Heart left ventricle (tissue), 16 donors: ENCODE results near the gene WRAP53. TPM values are rescaled to one million over a fixed set of nuclear protein-coding genes. Genes with fewer than 3 reads are reported as not detected.

ENCODE experiments used
- ATAC-seq, 4 donors: fragments of 200-7000 bp; cut with Tn5 transposase; one replicate each; pipeline ENCODE4 v1.9.1; 2020 to 2022; ENCODE audit warnings: moderate library complexity in 4 of 4, mild to moderate bottlenecking in 3 of 4, moderate number of reproducible peaks in 1 of 4
- DNase-seq, 5 donors: peaks; one replicate each; pipeline ENCODE4 v3.0.0-alpha.2; 2020
- H3K27ac ChIP-seq, 12 donors: fragments of 200-600 bp; sonication (generic) in 4 of 12; one replicate each; pipeline versions ENCODE4 v1.5.0 to v1.8.0; 2016 to 2022; ENCODE audit warnings: mild to moderate bottlenecking in 2 of 12
- H3K27me3 ChIP-seq, 9 donors: fragments of 200-600 bp; sonication (generic) in 2 of 9; one replicate each; pipeline versions ENCODE4 v1.5.1 to v1.8.0; 2016 to 2022; ENCODE audit warnings: mild to moderate bottlenecking in 3 of 9
- H3K36me3 ChIP-seq, 9 donors: fragments of 200-600 bp; sonication (generic) in 2 of 9; one replicate each; pipeline versions ENCODE4 v1.5.0 to v1.8.0; 2018 to 2022; ENCODE audit warnings: mild to moderate bottlenecking in 2 of 9
- H3K4me1 ChIP-seq, 12 donors: fragments of 200-600 bp; sonication (generic) in 4 of 12; one replicate each; pipeline versions ENCODE4 v1.5.0 to v1.8.0; 2016 to 2022; ENCODE audit warnings: mild to moderate bottlenecking in 3 of 12
- H3K4me3 ChIP-seq, 12 donors: fragments of 200-600 bp; sonication (generic) in 4 of 12; one replicate each; pipeline versions ENCODE4 v1.5.0 to v1.8.0; 2017 to 2022; ENCODE audit warnings: mild to moderate bottlenecking in 9 of 12, moderate library complexity in 4 of 12
- H3K9me3 ChIP-seq, 12 donors: fragments of 200-600 bp; sonication (generic) in 4 of 12; one replicate each; pipeline versions ENCODE4 v1.5.0 to v1.8.0; 2016 to 2022; ENCODE audit warnings: mild to moderate bottlenecking in 1 of 12
- POLR2A ChIP-seq, 2 donors: fragments of 450-650 bp; IDR thresholded peaks; one replicate each; pipeline ENCODE4 v1.6.1; 2017; ENCODE audit warnings: antibody characterized with exemption in 2 of 2, mild to moderate bottlenecking in 2 of 2, moderate library complexity in 2 of 2
- WGBS, 4 donors: extraction: QIAGEN DNeasy Blood & Tissue Kit in 2 of 4; methylation state at CpG; one replicate each; pipeline versions ENCODE4 v1.1.5 to v1.1.7; 2013 to 2018; 5-methylcytosine and 5-hydroxymethylcytosine counted together
- intact Hi-C, 10 donors: fragments of 100-400 bp; cut with DNase I; formaldehyde crosslinking; loops; one replicate each; pipeline versions ENCODE4 v1.11.1 to v1.14.2; 2022
- polyA plus RNA-seq, 2 donors: library from polyadenylated mRNA; stranded (reverse); fragments of 200-250 nt; gene quantifications; one replicate each; pipeline ENCODE4 v1.2.3, GENCODE V29; 2013
- total RNA-seq, 9 donors: library from RNA; depleted of rRNA in 2 of 9; stranded (reverse); fragments of >200 nt in 2 of 9; fragmentation: NEBNext Ultra II Directional in 3 of 9; extraction: Animal tissue kit (Norgen Biotek cat#: 25700) in 3 of 9; gene quantifications; one replicate each; pipeline versions ENCODE4 v1.1.0 to v1.2.4, GENCODE V29; 2016 to 2023
- TF ChIP-seq, protein P1 (sequence below), 12 donors: fragments of 200-600 bp; sonication (generic) in 4 of 12; IDR thresholded peaks; one replicate each; pipeline versions ENCODE4 v1.5.0 to v1.8.0; 2018 to 2022; ENCODE audit warnings: antibody characterized with exemption in 12 of 12, mild to moderate bottlenecking in 5 of 12
- donor health status: ischemic (EF 13 %, LVEDD 7.1; RV severe dilation, severe dysfunction).
- donor health status: healthy with polysubstance abuse.
- donor health status: DM: no; HTN: yes; CAD: no.
- donor health status: DM: no; HTN: no; CAD: no.
- donor health status: ischemic (EF 25% LVEDD 6.9; RV normal size, moderate dysfunction).
- donor health status: ischemic (EF 25% LVEDD 5.7; RV mildly dilated, moderate dysfunction).
- donor health status: healthy.
- donor health status: DM: yes; HTN: yes; CAD: no.
- donor health status: ischemic (EF 35%, LVEDD 5.7; RV mildly dilated, moderate dysfunction).
- donor health status: nonischemic (EF 11% LVEDD 7.7; RV severe dilation, severe dysfunction).
- donor health status: DM: yes; HTN: yes; CAD: no.
- donor health status: PGD.
- donor health status: ischemic (EF 29% LVEDD 5.4; RV normal size, mild dysfunction).
- donor health status: nonischemic (EF 23%, LVEDD 6.1; RV moderate dilation, normal function).

Gene WRAP53
- total and polyA plus RNA-seq, 11 donors: 3.7 to 12.0 (median 5.0) TPM

DNA sequence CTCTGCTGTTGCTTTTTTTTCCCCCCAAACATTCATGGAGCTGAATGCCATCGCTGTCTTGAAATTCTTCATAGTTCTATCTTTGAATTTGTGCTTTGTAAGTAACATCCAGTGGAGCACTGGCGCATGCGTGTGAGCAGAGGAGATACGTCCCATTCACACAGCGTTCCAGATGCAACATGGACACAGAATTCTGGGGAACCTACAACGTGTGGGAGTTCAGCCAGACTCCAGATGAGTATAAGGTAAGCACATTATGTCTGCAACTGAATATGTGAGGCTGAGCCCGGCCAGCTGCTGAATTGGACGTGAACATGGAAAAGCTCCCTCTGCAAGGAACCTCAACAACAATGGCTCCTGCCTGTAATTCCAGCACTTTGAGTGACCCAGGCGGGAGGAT is 41.8 kb upstream of the WRAP53 start:
- H3K4me3 ChIP-seq: no peak overlapping the region
- peaks cover 0 to 26% (median 9%) of the 10 kb centered on the region in 9 donors for H3K27me3 ChIP-seq
- H3K4me1 ChIP-seq: peaks cover 0 to 24% (median 13%) of the 10 kb centered on the region in 12 donors
- ATAC-seq: no peak
- DNase-seq: no peak
- no peak for TF ChIP-seq POLR2A (IDR thresholded peaks at IDR 0.05)
- TF ChIP-seq, protein P1, sequence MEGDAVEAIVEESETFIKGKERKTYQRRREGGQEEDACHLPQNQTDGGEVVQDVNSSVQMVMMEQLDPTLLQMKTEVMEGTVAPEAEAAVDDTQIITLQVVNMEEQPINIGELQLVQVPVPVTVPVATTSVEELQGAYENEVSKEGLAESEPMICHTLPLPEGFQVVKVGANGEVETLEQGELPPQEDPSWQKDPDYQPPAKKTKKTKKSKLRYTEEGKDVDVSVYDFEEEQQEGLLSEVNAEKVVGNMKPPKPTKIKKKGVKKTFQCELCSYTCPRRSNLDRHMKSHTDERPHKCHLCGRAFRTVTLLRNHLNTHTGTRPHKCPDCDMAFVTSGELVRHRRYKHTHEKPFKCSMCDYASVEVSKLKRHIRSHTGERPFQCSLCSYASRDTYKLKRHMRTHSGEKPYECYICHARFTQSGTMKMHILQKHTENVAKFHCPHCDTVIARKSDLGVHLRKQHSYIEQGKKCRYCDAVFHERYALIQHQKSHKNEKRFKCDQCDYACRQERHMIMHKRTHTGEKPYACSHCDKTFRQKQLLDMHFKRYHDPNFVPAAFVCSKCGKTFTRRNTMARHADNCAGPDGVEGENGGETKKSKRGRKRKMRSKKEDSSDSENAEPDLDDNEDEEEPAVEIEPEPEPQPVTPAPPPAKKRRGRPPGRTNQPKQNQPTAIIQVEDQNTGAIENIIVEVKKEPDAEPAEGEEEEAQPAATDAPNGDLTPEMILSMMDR (IDR thresholded peaks at IDR 0.05): no peak
- no peaks in the 10 kb centered on the region for H3K9me3 ChIP-seq
- no peaks in the 10 kb centered on the region for H3K36me3 ChIP-seq
- intact Hi-C loops: no loop called here
- H3K27ac ChIP-seq: no peak overlapping the region
- 69 to 80% (median 78%) methylated on average over 8 to 9 of the region's 9 CpGs for WGBS, 4 donors

DNA sequence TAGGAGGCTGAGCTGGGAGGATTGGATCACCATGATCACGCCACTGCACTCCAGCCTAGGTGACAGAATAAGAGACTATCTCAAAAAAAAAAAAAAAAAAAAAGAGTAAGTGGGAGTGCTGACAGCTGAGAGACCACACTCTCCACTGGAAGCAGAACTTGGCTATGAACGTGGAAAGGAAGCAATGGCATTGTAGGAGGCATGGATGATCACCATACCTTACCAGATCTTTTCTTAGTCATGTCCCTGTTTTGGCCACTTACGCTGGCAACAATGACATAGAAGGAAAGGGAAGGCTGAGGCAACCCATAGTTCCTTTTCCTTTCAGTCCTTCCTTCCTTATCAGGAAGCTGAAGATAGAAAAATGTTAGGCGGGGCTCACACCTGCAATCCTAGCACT is 41.3 kb upstream of the WRAP53 start:
- no peaks in the 10 kb centered on the region for H3K36me3 ChIP-seq
- DNase-seq (no peak), ATAC-seq (no peak)
- H3K4me3 ChIP-seq: no peak overlapping the region
- no peaks in the 10 kb centered on the region for H3K9me3 ChIP-seq
- no peak for TF ChIP-seq POLR2A (IDR thresholded peaks at IDR 0.05)
- TF ChIP-seq, protein P1 (IDR thresholded peaks at IDR 0.05): no peak
- H3K27me3 ChIP-seq: peaks cover 0 to 31% (median 14%) of the 10 kb centered on the region in 9 donors
- intact Hi-C loops: no loop called here
- WGBS, 4 donors: 59 to 69% (median 62%) methylated on average over 4 of the region's 4 CpGs
- peaks cover 0 to 26% (median 15%) of the 10 kb centered on the region in 12 donors for H3K4me1 ChIP-seq
- no peak overlapping the region for H3K27ac ChIP-seq

DNA sequence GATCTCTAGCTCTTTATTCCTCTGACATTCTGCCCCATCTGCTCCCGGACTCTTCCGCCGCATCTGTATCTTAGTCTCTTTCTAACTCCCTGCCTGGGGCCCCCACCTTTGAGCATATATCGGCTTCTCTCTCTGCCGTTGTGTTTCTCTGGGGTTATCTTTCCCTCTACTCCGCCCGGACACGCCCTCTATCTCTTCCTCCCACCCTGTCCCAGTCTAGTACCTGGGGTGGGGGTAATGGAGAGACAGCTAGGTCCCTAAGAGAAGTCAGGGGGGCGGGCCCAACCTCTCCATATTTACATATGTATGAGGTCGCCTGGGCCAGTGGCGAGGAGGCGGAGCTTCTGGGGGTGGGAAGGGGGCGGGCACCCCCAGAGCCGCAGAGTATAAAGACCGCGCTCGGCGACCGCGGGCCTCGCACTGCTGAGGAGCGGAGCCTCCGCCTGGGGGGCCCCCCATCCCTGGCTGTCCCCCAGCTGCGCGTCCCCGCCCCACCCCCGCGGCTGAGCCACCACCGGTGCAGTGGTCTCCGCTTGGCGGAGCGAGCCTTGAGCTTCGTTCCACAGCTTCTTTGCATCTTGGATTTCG is 37.7 kb upstream of the WRAP53 start, which contains the start of gene ATP1B2:
Gene ATP1B2, plus strand, starts transcription at position 418 of the 588 bp plus-strand sequence. CDS start 593 bp downstream, outside the sequence.
- no peak for TF ChIP-seq POLR2A (IDR thresholded peaks at IDR 0.05)
- TF ChIP-seq, protein P1 (IDR thresholded peaks at IDR 0.05): no peak
- H3K9me3 ChIP-seq: no peaks in the 10 kb centered on the region
- peaks cover 0 to 20% (median 15%) of the 10 kb centered on the region in 12 donors for H3K4me1 ChIP-seq
- H3K27me3 ChIP-seq: peaks cover 0 to 38% (median 14%) of the 10 kb centered on the region in 9 donors
- peak within 1 kb of the TSS; percentile 31 to 69 (median 56) for H3K4me3 ChIP-seq
- DNase-seq (peak; percentile 71 to 86 (median 77)), ATAC-seq (peak; percentile 67 to 86 (median 78))
- intact Hi-C loops: loop anchor here in 1 of 10 donors (5.0 kb wide), 1 partner anchor 37 kb away; the partner anchor contains the start of genes TP53 and WRAP53
- no peaks in the 10 kb centered on the region for H3K36me3 ChIP-seq
- H3K27ac ChIP-seq: peak within 1 kb of the TSS in 10 of 12 donors; percentile 51 to 81 (median 62)
- 1 to 3% (median 1%) methylated on average over 16 to 34 of the region's 34 CpGs for WGBS, 4 donors

DNA sequence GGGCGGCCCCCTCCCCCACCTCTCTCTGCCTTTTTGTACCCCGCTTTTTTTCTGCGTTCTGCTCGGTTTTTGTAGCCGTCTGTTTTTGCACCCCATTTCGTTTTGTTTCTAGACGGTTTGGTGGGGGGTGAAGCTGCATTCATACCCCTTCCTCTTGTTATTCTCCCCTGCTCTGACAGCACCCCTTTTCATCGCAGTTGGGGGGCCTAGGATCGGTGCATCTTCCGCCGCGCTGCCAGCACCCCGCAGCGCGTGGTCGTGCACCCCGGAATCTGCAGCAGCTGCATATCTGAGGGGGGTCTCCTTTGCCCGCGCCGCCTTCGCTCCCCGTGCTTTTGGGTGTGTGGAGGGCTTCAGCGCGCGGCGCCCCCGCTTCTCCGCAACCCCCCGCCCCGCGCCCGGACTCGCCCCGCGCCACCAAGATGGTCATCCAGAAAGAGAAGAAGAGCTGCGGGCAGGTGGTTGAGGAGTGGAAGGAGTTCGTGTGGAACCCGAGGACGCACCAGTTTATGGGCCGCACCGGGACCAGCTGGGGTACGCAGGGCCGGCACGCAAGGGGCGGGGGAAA is 37.1 kb upstream of the WRAP53 start:
- 0 to 1% (median 1%) methylated on average over 24 to 45 of the region's 45 CpGs for WGBS, 4 donors
- peak overlapping the region in 10 of 12 donors; percentile 51 to 81 (median 62) for H3K27ac ChIP-seq
- H3K36me3 ChIP-seq: no peaks in the 10 kb centered on the region
- H3K9me3 ChIP-seq: no peaks in the 10 kb centered on the region
- H3K4me1 ChIP-seq: peaks cover 0 to 20% (median 15%) of the 10 kb centered on the region in 12 donors
- no peak for DNase-seq
- intact Hi-C loops: loop anchor here in 1 of 10 donors (5.0 kb wide), 1 partner anchor 36 kb away; the partner anchor contains the start of genes TP53 and WRAP53
- ATAC-seq: no peak
- H3K27me3 ChIP-seq: peaks cover 0 to 38% (median 14%) of the 10 kb centered on the region in 9 donors
- no peak for TF ChIP-seq POLR2A (IDR thresholded peaks at IDR 0.05)
- TF ChIP-seq, protein P1 (IDR thresholded peaks at IDR 0.05): no peak
- H3K4me3 ChIP-seq: peak overlapping the region; percentile 31 to 69 (median 56)
